ENCODE measurements around the gene UBXN2A. TPM values are rescaled to one million over a fixed set of nuclear protein-coding genes. Genes with fewer than 3 reads are reported as not detected.

The UBXN2A gene
- 10 to 100 TPM; 16.1 to 22.9 (median 17.0) TPM for polyA plus RNA-seq (ENCODE audit: insufficient read length in 3 of 3)
- long read RNA-seq, donor 1, full-length matches to known transcripts = 1 of 1 reads
- long read RNA-seq, donor 1, partial matches to known transcripts = 0 of 1 reads
- long read RNA-seq, donor 1, other reads (novel, unspliced or antisense) = 0 of 1 reads
- long read RNA-seq, donor 2, full-length matches to known transcripts = 6 of 6 reads
- long read RNA-seq, donor 2, partial matches to known transcripts = 0 of 6 reads
- long read RNA-seq, donor 2, other reads (novel, unspliced or antisense) = 0 of 6 reads
- long read RNA-seq, donor 3, full-length matches to known transcripts = 4 of 4 reads
- long read RNA-seq, donor 3, partial matches to known transcripts = 0 of 4 reads
- long read RNA-seq, donor 3, other reads (novel, unspliced or antisense) = 0 of 4 reads
- long read RNA-seq, donor 4, full-length matches to known transcripts = 2 of 2 reads
- long read RNA-seq, donor 4, partial matches to known transcripts = 0 of 2 reads
- long read RNA-seq, donor 4, other reads (novel, unspliced or antisense) = 0 of 2 reads
- long read RNA-seq, donor 5 = 0 reads
- long read RNA-seq, donor 6, full-length matches to known transcripts = 3 of 12 reads
- long read RNA-seq, donor 6, partial matches to known transcripts = 9 of 12 reads
- long read RNA-seq, donor 6, other reads (novel, unspliced or antisense) = 0 of 12 reads
- long read RNA-seq, donor 7, full-length matches to known transcripts = 7 of 12 reads
- long read RNA-seq, donor 7, partial matches to known transcripts = 5 of 12 reads
- long read RNA-seq, donor 7, other reads (novel, unspliced or antisense) = 0 of 12 reads
- long read RNA-seq, donor 8, full-length matches to known transcripts = 6 of 13 reads
- long read RNA-seq, donor 8, partial matches to known transcripts = 7 of 13 reads
- long read RNA-seq, donor 8, other reads (novel, unspliced or antisense) = 0 of 13 reads
- long read RNA-seq, donor 9, full-length matches to known transcripts = 2 of 2 reads
- long read RNA-seq, donor 9, partial matches to known transcripts = 0 of 2 reads
- long read RNA-seq, donor 9, other reads (novel, unspliced or antisense) = 0 of 2 reads
- long read RNA-seq, donor 10, full-length matches to known transcripts = 2 of 2 reads
- long read RNA-seq, donor 10, partial matches to known transcripts = 0 of 2 reads
- long read RNA-seq, donor 10, other reads (novel, unspliced or antisense) = 0 of 2 reads
- long read RNA-seq, donor 11, full-length matches to known transcripts = 3 of 3 reads
- long read RNA-seq, donor 11, partial matches to known transcripts = 0 of 3 reads
- long read RNA-seq, donor 11, other reads (novel, unspliced or antisense) = 0 of 3 reads
- long read RNA-seq, donor 12, full-length matches to known transcripts = 1 of 1 reads
- long read RNA-seq, donor 12, partial matches to known transcripts = 0 of 1 reads
- long read RNA-seq, donor 12, other reads (novel, unspliced or antisense) = 0 of 1 reads
- long read RNA-seq, donor 13, full-length matches to known transcripts = 6 of 6 reads
- long read RNA-seq, donor 13, partial matches to known transcripts = 0 of 6 reads
- long read RNA-seq, donor 13, other reads (novel, unspliced or antisense) = 0 of 6 reads
- long read RNA-seq, donor 14, full-length matches to known transcripts = 1 of 1 reads
- long read RNA-seq, donor 14, partial matches to known transcripts = 0 of 1 reads
- long read RNA-seq, donor 14, other reads (novel, unspliced or antisense) = 0 of 1 reads
- long read RNA-seq, donor 15, full-length matches to known transcripts = 1 of 1 reads
- long read RNA-seq, donor 15, partial matches to known transcripts = 0 of 1 reads
- long read RNA-seq, donor 15, other reads (novel, unspliced or antisense) = 0 of 1 reads
- long read RNA-seq, donor 16, full-length matches to known transcripts = 6 of 14 reads
- long read RNA-seq, donor 16, partial matches to known transcripts = 8 of 14 reads
- long read RNA-seq, donor 16, other reads (novel, unspliced or antisense) = 0 of 14 reads

GRCh38 chr2:23939987-23940717 is at the start of gene UBXN2A:
Gene UBXN2A (plus strand): TSS chr2:23940463. CDS start chr2:23958315, 17,852 bp downstream.
- peak in 10 of 11 donors; percentile 58 to 88 (median 83) for DNase-seq (ENCODE audit: extremely low read depth in 1 of 11, low read depth in 9 of 11, low spot score in 4 of 11)

GRCh38 chr2:23900133-23900532 is 40.1 kb upstream of the UBXN2A start:
- no peak for DNase-seq (ENCODE audit: extremely low read depth in 1 of 11, low read depth in 9 of 11, low spot score in 4 of 11)

- no peak for DNase-seq (ENCODE audit: extremely low read depth in 1 of 11, low read depth in 9 of 11, low spot score in 4 of 11)
Measured at GRCh38 chr2:23900541-23901322, 39.5 kb upstream of the UBXN2A start.

- no peak for DNase-seq (ENCODE audit: extremely low read depth in 1 of 11, low read depth in 9 of 11, low spot score in 4 of 11)
Measured at GRCh38 chr2:23901966-23902846, 38.1 kb upstream of the UBXN2A start.

- DNase-seq (ENCODE audit: extremely low read depth in 1 of 11, low read depth in 9 of 11, low spot score in 4 of 11) = no peak
Measured at GRCh38 chr2:23903034-23903433, 37.2 kb upstream of the UBXN2A start.

GRCh38 chr2:23904215-23904614 is 36.0 kb upstream of the UBXN2A start:
- no peak for DNase-seq (ENCODE audit: extremely low read depth in 1 of 11, low read depth in 9 of 11, low spot score in 4 of 11)

GRCh38 chr2:23904692-23905091 is 35.6 kb upstream of the UBXN2A start:
- DNase-seq (ENCODE audit: extremely low read depth in 1 of 11, low read depth in 9 of 11, low spot score in 4 of 11) = peak in 1 of 11 donors; percentile 9

- DNase-seq (ENCODE audit: extremely low read depth in 1 of 11, low read depth in 9 of 11, low spot score in 4 of 11) = no peak
Measured at GRCh38 chr2:23905155-23905554, 35.1 kb upstream of the UBXN2A start.

GRCh38 chr2:23912054-23912453 is 28.2 kb upstream of the UBXN2A start:
- no peak for DNase-seq (ENCODE audit: extremely low read depth in 1 of 11, low read depth in 9 of 11, low spot score in 4 of 11)

GRCh38 chr2:23915327-23915726 is 24.9 kb upstream of the UBXN2A start:
- DNase-seq (ENCODE audit: extremely low read depth in 1 of 11, low read depth in 9 of 11, low spot score in 4 of 11) = no peak

GRCh38 chr2:23916727-23917405 is 23.4 kb upstream of the UBXN2A start:
- DNase-seq (ENCODE audit: extremely low read depth in 1 of 11, low read depth in 9 of 11, low spot score in 4 of 11) = no peak

- no peak for DNase-seq (ENCODE audit: extremely low read depth in 1 of 11, low read depth in 9 of 11, low spot score in 4 of 11)
Measured at GRCh38 chr2:23918837-23919489, 21.3 kb upstream of the UBXN2A start.

- peak in 2 of 11 donors; percentile 5 to 13 for DNase-seq (ENCODE audit: extremely low read depth in 1 of 11, low read depth in 9 of 11, low spot score in 4 of 11)
Measured at GRCh38 chr2:23924589-23925359, 15.5 kb upstream of the UBXN2A start.
